Astrocyte of the spinal cord (primary cell): ENCODE measurements around the gene CD48.
A peak's percentile ranks its signal among the peaks of the same experiment; 100 is the strongest.

Experiments used
- DNase-seq: peaks from one replicate; pipeline ENCODE4 v3.0.0; 2011; ENCODE audit warnings: low read depth, low spot score
- H3K4me3 ChIP-seq: 2 replicates; pipeline ENCODE4 v1.5.1; 2011; ENCODE audit warnings: low read depth, mild to moderate bottlenecking, low read length, moderate library complexity
- CTCF ChIP-seq: IDR thresholded peaks from 2 replicates; pipeline ENCODE4 v1.5.1; 2012; ENCODE audit warnings: low read depth, mild to moderate bottlenecking, low read length, inconsistent platforms
- in situ Hi-C: cut with HindIII; loops from 2 replicates; pipeline ENCODE4 v1.10.0; 2017; ENCODE audit warnings: low sequenced_read_pairs

The CD48 gene

GRCh38 chr1:160755461-160755860, 43.8 kb upstream of the CD48 start:
- DNase-seq: no peak
- in situ Hi-C loops: no loop called here
- TF ChIP-seq CTCF: no peak

DNA sequence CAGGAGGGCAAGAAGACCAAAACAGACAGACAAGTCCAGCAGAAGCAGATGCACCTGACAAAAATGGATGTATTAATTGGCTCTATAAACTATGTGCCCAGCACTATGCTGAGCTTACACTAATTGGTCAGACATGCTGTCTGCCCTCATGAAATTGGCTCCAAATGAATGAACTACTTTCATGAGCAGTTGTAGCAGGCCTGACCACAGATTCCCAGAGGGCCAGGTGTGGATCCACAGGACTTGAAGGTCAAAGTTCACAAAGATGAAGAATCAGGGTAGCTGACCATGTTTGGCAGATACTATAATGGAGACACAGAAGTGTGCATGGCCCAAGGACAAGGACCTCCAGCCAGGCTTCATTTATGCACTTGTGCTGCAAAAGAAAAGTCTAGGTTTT, 42.0 kb upstream of the CD48 start:
- in situ Hi-C loops: no loop called here
- TF ChIP-seq CTCF: no peak
- no peak overlapping the region for H3K4me3 ChIP-seq
- DNase-seq: no peak

More at GRCh38 chr1:160755461-160755860, 43.8 kb upstream of the CD48 start:
- no peak overlapping the region for H3K4me3 ChIP-seq

- no peak for DNase-seq
- no peak overlapping the region for H3K4me3 ChIP-seq
- no peak for TF ChIP-seq CTCF
- in situ Hi-C loops: no loop called here
Observed at GRCh38 chr1:160752924-160753323, 41.3 kb upstream of the CD48 start.

- DNase-seq: no peak
- in situ Hi-C loops: no loop called here
- no peak overlapping the region for H3K4me3 ChIP-seq
- no peak for TF ChIP-seq CTCF
Observed at GRCh38 chr1:160752406-160752805, 40.8 kb upstream of the CD48 start.

DNA sequence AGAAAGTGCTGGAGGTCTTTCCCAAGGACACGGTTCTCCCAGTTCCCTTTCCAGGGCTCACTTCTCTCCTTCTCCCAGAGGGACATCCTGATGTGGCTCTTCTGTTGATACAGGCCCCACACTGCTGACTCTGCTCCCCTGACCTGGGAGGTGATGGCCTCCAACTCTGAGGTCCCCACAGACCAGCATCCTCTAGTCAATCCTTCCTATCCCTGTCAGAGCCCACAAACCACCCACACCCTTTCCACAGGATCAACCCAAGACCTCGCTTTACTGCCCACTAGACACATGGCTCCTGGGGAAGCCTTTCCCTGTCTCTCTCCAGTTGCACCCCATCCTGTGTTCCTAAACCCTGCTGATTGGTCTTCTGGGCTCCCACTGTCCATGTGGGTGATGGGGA, 39.0 kb upstream of the CD48 start:
- H3K4me3 ChIP-seq: no peak overlapping the region
- no peak for DNase-seq
- TF ChIP-seq CTCF: no peak
- in situ Hi-C loops: no loop called here

- DNase-seq: peak; percentile 3
- TF ChIP-seq CTCF: no peak
- in situ Hi-C loops: no loop called here
- no peak overlapping the region for H3K4me3 ChIP-seq
Observed at GRCh38 chr1:160748878-160749269, 37.3 kb upstream of the CD48 start.

- no peak overlapping the region for H3K4me3 ChIP-seq
- in situ Hi-C loops: no loop called here
- peak; percentile 4 for DNase-seq
- no peak for TF ChIP-seq CTCF
Observed at GRCh38 chr1:160748181-160748877, 36.7 kb upstream of the CD48 start.
